Mucosa of descending colon (tissue), 3 donors: ENCODE results near the gene PLEKHN1. TPM values are rescaled to one million over a fixed set of nuclear protein-coding genes. Genes with fewer than 3 reads are reported as not detected.
"Not testable (repeated sequence)": the region's sequence is repeated elsewhere in the genome, so short reads cannot be mapped to it uniquely, and the experiment has no call there.

Experiments used
- ATAC-seq: fragments of 200-7000 bp; cut with Tn5 transposase; one replicate; pipeline ENCODE4 v1.9.1; 2020; ENCODE audit warnings: mild to moderate bottlenecking, moderate library complexity
- DNase-seq, 3 donors: peaks; one replicate each; pipeline ENCODE4 v3.0.0-alpha.2; 2020
- H3K36me3 ChIP-seq: fragments of 200-600 bp; one replicate; pipeline ENCODE4 v1.8.0; 2021; ENCODE audit warnings: low read depth, mild to moderate bottlenecking
- H3K4me1 ChIP-seq: fragments of 200-600 bp; one replicate; pipeline ENCODE4 v1.8.0; 2021; ENCODE audit warnings: low read depth, mild to moderate bottlenecking
- H3K4me3 ChIP-seq: fragments of 200-600 bp; one replicate; pipeline ENCODE4 v1.8.0; 2021; ENCODE audit warnings: mild to moderate bottlenecking
- H3K9me3 ChIP-seq: fragments of 200-600 bp; one replicate; pipeline ENCODE4 v1.8.0; 2021; ENCODE audit warnings: mild to moderate bottlenecking
- CTCF ChIP-seq: fragments of 200-600 bp; IDR thresholded peaks from one replicate; pipeline ENCODE4 v1.8.0; 2022; ENCODE audit warnings: antibody characterized with exemption, mild to moderate bottlenecking
- intact Hi-C, 2 donors: fragments of 100-400 bp; cut with DNase I in 1 of 2; cut with micrococcal nuclease in 1 of 2; formaldehyde crosslinking; loops; one replicate each; pipeline versions ENCODE4 v1.11.0 to v1.11.1; 2022; cut with DNase I, micrococcal nuclease
- total RNA-seq, 3 donors: library from RNA; stranded (reverse); fragmentation: NEBNext Ultra II Directional in 2 of 3; extraction: Animal tissue kit (Norgen Biotek cat#: 25700) in 2 of 3; gene quantifications; one replicate each; pipeline versions ENCODE4 v1.2.1 to v1.2.4, GENCODE V29; 2021 to 2023
- donor health status: DM: no; HTN: no; CAD: no; lungs with moderate emphysema.
- donor health status: DM: no; HTN: no; CAD: no.
- donor health status: DM: no; HTN: yes; CAD: no.

Gene PLEKHN1
- total RNA-seq, 3 donors from 2014 or later = 0.23 to 0.99 (median 0.32) TPM

GRCh38 chr1:974687-975328, 8.5 kb downstream of the PLEKHN1 start:
- peak in 1 of 3 donors; percentile 21 for DNase-seq
- no peaks in the 10 kb centered on the region for H3K9me3 ChIP-seq
- peaks cover 5% of the 10 kb centered on the region for H3K4me1 ChIP-seq
- H3K4me3 ChIP-seq = no peak overlapping the region
- TF ChIP-seq CTCF = no peak
- no peak for ATAC-seq
- intact Hi-C loops = no loop called here
- H3K36me3 ChIP-seq = no peaks in the 10 kb centered on the region

DNA sequence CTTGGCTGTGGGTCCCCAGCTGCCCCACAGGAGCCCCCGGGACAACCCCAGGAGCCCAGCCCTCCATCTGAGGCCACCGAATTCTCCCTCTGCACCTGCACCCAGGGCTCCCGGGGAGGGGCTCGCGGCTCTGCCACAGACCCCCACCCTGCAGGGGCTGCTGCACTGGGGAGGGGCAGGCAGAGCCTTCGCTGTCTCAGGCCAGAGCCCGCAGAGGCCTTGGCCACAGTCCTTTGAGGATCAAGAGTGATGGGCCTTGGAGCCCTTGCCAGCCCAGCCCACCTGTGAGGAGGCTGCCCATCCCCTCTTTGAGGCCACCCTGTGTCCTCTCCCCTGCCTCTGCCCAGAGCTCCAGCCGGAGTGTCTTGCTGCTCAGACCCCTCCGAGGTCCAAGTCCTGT, 9.1 kb downstream of the PLEKHN1 start:
- intact Hi-C loops = no loop called here

DNA sequence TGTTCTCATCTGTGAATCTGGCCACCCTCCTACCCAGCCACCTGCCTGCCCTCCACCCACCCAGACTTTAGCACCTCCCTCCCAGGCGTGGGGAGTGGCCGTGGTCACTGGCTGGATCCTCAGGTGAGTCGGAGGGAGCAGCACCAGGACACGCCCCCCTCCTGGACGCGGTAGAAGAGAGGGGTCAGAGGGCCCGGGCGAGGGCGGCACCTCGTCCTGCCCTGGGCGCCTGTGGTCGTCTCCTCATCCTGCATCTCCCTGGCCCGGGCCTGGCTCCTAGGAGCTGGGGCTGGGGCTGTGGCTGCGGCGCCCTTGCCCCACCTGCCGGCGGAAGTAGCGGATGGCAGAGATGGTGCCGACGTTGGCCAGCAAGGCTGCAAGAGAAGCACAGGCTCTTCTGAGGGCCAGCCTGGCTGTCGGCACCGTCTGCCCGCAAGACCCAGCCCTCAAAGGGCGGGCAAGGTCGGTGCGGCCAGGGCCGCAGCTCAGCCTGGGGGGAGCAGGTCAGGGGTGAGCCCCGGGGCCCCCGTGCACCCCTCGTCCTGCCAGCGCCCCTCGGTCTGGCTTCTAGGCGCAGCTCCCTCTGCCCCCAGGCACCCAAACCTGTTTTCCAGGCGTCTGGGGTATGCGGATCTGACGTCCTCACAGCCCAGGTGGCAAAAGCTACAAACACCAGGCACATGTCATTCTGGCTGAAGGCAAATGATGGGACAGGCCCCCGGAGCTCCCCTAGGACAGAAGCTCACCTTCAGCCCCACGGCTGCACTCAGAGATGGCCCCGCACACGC, 9.8 kb downstream of the PLEKHN1 start:
- Histone ChIP-seq H3K36me3 (no peaks in the 10 kb centered on the region), H3K9me3 (no peaks in the 10 kb centered on the region), H3K4me1 (peaks cover 5% of the 10 kb centered on the region), H3K4me3 (no peak overlapping the region)
- peak; percentile 44 for TF ChIP-seq CTCF
- intact Hi-C loops = no loop called here
- DNase-seq (peak; percentile 70 to 85 (median 74)), ATAC-seq (peak; percentile 87)

More for the DNA sequence above, 9.1 kb downstream of the PLEKHN1 start:
- Histone ChIP-seq H3K4me1 (peaks cover 5% of the 10 kb centered on the region), H3K36me3 (no peaks in the 10 kb centered on the region), H3K4me3 (no peak overlapping the region), H3K9me3 (no peaks in the 10 kb centered on the region)
- no peak for TF ChIP-seq CTCF
- DNase-seq (peak in 1 of 3 donors; percentile 27), ATAC-seq (no peak)

DNA sequence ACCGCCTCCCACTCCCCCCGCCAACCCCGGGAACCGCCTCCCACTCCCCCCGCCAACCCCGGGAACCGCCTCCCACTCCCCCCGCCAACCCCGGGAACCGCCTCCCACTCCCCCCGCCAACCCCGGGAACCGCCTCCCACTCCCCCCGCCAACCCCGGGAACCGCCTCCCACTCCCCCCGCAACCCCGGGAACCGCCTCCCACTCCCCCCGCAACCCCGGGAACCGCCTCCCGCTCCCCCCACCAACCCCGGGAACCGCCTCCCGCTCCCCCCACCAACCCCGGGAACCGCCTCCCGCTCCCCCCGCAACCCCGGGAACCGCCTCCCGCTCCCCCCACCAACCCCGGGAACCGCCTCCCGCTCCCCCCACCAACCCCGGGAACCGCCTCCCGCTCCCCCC, 10.5 kb downstream of the PLEKHN1 start:
- H3K36me3 ChIP-seq, intact Hi-C loops, H3K4me1 ChIP-seq, H3K9me3 ChIP-seq, ATAC-seq, H3K4me3 ChIP-seq: not testable (repeated sequence)
- DNase-seq = peak in 1 of 3 donors; percentile 61

DNA sequence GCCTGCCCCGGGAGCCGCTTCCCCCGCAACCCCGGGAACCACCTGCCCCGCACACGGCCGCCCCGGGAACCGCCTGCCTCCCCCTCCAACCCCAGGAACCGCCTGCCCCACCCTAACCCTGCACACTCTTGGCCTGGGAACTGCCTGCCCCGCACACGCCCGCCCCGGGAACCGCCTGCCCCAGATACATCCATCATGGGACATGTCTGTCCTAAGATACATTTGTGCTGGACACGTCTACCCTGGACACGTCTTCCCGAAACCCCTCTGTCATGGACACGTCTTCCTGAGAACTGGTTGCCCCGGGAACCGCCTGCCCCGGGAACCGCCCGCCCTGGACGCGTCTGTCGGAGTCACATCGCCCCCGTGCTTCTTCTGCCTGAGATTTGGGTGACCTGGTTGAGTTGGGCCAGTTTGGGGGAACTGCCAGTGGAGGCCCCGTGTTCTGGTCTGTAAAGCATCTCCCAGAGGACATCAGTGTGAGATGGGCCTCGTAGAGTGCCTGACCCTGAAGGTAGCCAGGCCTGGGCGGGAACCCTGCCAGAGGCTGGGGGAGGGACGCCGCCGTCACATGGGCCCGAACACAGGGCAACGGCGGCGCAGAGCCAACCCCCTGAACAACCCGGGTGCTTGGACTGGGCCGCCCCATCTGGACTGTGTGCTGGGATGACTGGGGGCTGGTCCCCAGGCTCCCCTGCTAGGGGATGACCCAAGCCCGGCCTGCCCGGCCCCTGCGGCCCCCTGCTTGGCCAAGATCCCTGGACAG, 12.0 kb downstream of the PLEKHN1 start:
- no peaks in the 10 kb centered on the region for H3K9me3 ChIP-seq
- no peak for TF ChIP-seq CTCF
- H3K4me1 ChIP-seq = peaks cover 5% of the 10 kb centered on the region
- H3K36me3 ChIP-seq = no peaks in the 10 kb centered on the region
- ATAC-seq = no peak
- intact Hi-C loops = no loop called here
- DNase-seq = peak in 1 of 3 donors; percentile 20
- H3K4me3 ChIP-seq = no peak overlapping the region
